MCF 10A (cell line): Measurements from ENCODE around the gene MYBL2. TPM values are rescaled to one million over a fixed set of nuclear protein-coding genes. Genes with fewer than 3 reads are reported as not detected.

Experiments used
- BruUV-seq: library from RNA; stranded (reverse); fragments of 400-500 nt; replicated peaks from 2 replicates; lab custom pipeline; 2021; lab: Mats Ljungman, UMichigan
- CTCF ChIA-PET: fragments of 300-600 bp; sonication (Branson Sonifier 250); formaldehyde crosslinking; extraction: SDS; loops from one replicate; lab custom pipeline; 2021; ENCODE audit warnings: antibody characterized with exemption, inconsistent platforms; lab: Yijun Ruan, JAX
- POLR2A ChIA-PET: fragments of 300-600, 350-650 bp; sonication (Branson Sonifier 250); formaldehyde crosslinking; extraction: SDS; loops from one replicate; lab custom pipeline; 2020; ENCODE audit warnings: antibody characterized with exemption, inconsistent platforms; lab: Yijun Ruan, JAX
- DNase-seq: peaks from one replicate; pipeline ENCODE4 v3.0.0-alpha.2; 2018; ENCODE audit not compliant: unreplicated experiment
- H3K27ac Mint-ChIP-seq: one replicate; pipeline ENCODE4 v1.8.0; 2022; ENCODE audit warnings: mild to moderate bottlenecking, low read depth, mixed read lengths; ENCODE audit not compliant: unreplicated experiment
- H3K27me3 Mint-ChIP-seq: one replicate; pipeline ENCODE4 v1.8.0; 2022; ENCODE audit warnings: mixed read lengths; ENCODE audit not compliant: insufficient read depth, unreplicated experiment
- H3K36me3 Mint-ChIP-seq: one replicate; pipeline ENCODE4 v1.8.0; 2022; ENCODE audit warnings: mild to moderate bottlenecking, moderate library complexity, mixed read lengths; ENCODE audit not compliant: insufficient read depth, unreplicated experiment
- H3K4me1 Mint-ChIP-seq: one replicate; pipeline ENCODE4 v1.8.0; 2022; ENCODE audit warnings: mixed read lengths; ENCODE audit not compliant: insufficient read depth, unreplicated experiment
- H3K4me3 Mint-ChIP-seq: one replicate; pipeline ENCODE4 v1.8.0; 2022; ENCODE audit warnings: mild to moderate bottlenecking, moderate library complexity, mixed read lengths; ENCODE audit not compliant: unreplicated experiment
- H3K9me3 Mint-ChIP-seq: one replicate; pipeline ENCODE4 v1.8.0; 2022; ENCODE audit warnings: mixed read lengths; ENCODE audit not compliant: unreplicated experiment
- CTCF ChIP-seq: fragments of 200-600 bp; IDR thresholded peaks from one replicate; pipeline ENCODE4 v1.8.0; 2022; ENCODE audit warnings: antibody characterized with exemption, mild to moderate bottlenecking; ENCODE audit not compliant: unreplicated experiment
- intact Hi-C: fragments of 100-400 bp; cut with micrococcal nuclease; formaldehyde crosslinking; loops from 2 replicates; pipeline ENCODE4 v1.14.1; 2022
- total RNA-seq: library from RNA; stranded (reverse); gene quantifications from 2 replicates; pipeline ENCODE4 v1.2.3, GENCODE V29; 2022

MYBL2 gene
- total RNA-seq, 1 experiment from 2014 or later, result 44.3 TPM

DNA sequence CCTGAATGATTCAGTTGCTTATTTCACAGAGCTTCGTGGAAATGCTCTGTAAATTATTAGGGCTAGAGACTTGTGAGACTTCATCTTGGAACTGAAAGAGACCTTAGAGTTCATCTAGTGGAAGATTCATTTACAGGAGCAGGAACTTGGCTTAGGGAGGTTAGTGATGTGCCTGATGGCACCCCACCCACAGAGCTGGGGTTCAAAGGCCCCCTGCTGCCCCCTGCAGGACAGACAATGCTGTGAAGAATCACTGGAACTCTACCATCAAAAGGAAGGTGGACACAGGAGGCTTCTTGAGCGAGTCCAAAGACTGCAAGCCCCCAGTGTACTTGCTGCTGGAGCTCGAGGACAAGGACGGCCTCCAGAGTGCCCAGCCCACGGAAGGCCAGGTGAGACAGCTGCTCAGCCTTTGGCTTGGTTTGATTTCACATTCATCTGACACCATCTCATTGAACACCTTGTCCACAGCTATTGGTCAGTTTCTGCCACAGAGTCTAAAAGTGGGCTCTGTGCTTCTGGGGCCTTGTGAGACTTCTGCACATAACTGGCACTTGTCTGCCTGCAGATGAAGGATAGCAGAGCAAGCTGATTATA lies 25.1 kb downstream of the MYBL2 start:
- H3K36me3 Mint-ChIP-seq, result peaks cover 11% of the 10 kb centered on the region
- peak; percentile 76 for TF ChIP-seq CTCF
- no peaks in the 10 kb centered on the region for H3K4me1 Mint-ChIP-seq
- DNase-seq, result peak; percentile 65
- H3K4me3 Mint-ChIP-seq, result no peak overlapping the region
- BruUV-seq, result no TSS peak
- intact Hi-C loops, result loop anchor here (1.0 kb wide), 2 partner anchors 154 to 243 kb away; no protein-coding TSS in a partner anchor
- CTCF ChIA-PET, result interaction anchor here (0.6 to 6.6 kb wide), 25 partner anchors 10 to 773 kb away, joined by 3 to 59 read pairs (median 4); no protein-coding TSS in a partner anchor
- no peak overlapping the region for H3K27ac Mint-ChIP-seq
- no peaks in the 10 kb centered on the region for H3K27me3 Mint-ChIP-seq
- no peaks in the 10 kb centered on the region for H3K9me3 Mint-ChIP-seq
- POLR2A ChIA-PET, result interaction anchor here (0.7 to 1.2 kb wide), 3 partner anchors 11 to 321 kb away, joined by 3 read pairs; no protein-coding TSS in a partner anchor

- Mint-ChIP-seq H3K27ac (no peak overlapping the region), H3K4me1 (no peaks in the 10 kb centered on the region), H3K27me3 (no peaks in the 10 kb centered on the region), H3K9me3 (no peaks in the 10 kb centered on the region), H3K36me3 (peaks cover 16% of the 10 kb centered on the region), H3K4me3 (no peak overlapping the region)
- ChIA-PET POLR2A (no interaction called here), CTCF (interaction anchor here (1.0 kb wide), 1 partner anchor 10 kb away, joined by 3 read pairs; no protein-coding TSS in a partner anchor)
- no peak for TF ChIP-seq CTCF
- no peak for DNase-seq
- no TSS peak for BruUV-seq
- intact Hi-C loops, result no loop called here
Observed at GRCh38 chr20:43694763-43695162, 27.8 kb downstream of the MYBL2 start.

DNA sequence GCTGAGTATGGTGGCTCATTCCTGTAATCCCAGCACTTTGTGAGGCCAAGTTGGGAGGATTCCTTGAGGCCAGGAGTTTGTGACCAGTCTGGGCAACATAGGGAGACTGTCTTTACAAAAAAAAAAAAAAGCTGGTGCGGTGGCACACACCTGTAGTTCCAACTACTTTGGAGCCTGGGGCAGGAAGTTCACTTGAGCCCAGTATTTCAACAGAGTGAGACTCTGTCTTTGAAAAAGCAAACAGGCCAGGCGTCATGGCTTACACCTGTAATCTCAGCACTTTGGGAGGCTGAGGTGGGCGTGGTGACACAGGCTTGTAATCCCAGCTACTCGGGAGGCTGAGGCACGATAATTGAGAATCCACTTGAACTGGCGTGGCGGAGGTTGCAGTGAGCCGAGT lies 28.7 kb downstream of the MYBL2 start:
- no TSS peak for BruUV-seq
- H3K36me3 Mint-ChIP-seq, result peaks cover 21% of the 10 kb centered on the region
- POLR2A ChIA-PET, result no interaction called here
- intact Hi-C loops, result no loop called here
- no peak for TF ChIP-seq CTCF
- no peaks in the 10 kb centered on the region for H3K9me3 Mint-ChIP-seq
- H3K4me3 Mint-ChIP-seq, result no peak overlapping the region
- no peaks in the 10 kb centered on the region for H3K4me1 Mint-ChIP-seq
- CTCF ChIA-PET, result interaction anchor here (1.0 kb wide), 1 partner anchor 11 kb away, joined by 3 read pairs; no protein-coding TSS in a partner anchor
- H3K27me3 Mint-ChIP-seq, result no peaks in the 10 kb centered on the region
- no peak overlapping the region for H3K27ac Mint-ChIP-seq
- DNase-seq, result no peak

DNA sequence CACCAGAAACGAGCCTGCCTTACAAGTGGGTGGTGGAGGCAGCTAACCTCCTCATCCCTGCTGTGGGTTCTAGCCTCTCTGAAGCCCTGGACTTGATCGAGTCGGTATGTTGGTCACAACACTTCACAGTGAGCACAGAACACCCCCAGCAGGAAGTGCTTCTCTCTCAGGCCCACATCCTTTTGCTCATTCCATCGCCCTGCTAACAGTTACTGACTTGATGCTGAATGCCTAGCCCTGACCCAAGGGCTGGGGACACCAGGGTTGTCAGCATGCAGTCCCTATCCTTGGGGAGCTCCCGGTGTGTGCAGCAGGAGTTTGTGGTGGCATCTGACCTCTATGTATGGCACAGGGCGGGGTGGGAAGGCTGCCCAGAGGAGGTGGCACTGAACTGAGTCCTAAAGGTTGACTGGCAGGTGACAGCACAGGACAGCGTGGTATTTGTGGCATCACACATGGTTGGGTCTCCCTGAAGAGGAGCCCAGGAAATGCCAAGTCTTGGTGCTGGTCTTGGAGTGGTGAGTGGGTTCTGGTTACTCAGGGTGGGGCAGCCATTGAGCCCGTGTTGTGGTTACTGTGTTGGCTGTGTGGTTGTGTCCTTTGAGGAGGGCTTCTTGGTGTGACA lies 33.1 kb downstream of the MYBL2 start:
- intact Hi-C loops, result no loop called here
- Mint-ChIP-seq H3K27me3 (no peaks in the 10 kb centered on the region), H3K27ac (peak overlapping the region; percentile 62), H3K9me3 (no peaks in the 10 kb centered on the region), H3K4me3 (no peak overlapping the region), H3K4me1 (peaks cover 10% of the 10 kb centered on the region), H3K36me3 (peaks cover 11% of the 10 kb centered on the region)
- no TSS peak for BruUV-seq
- no peak for TF ChIP-seq CTCF
- DNase-seq, result no peak
- ChIA-PET POLR2A (no interaction called here), CTCF (interaction anchor here (0.7 to 1.5 kb wide), 3 partner anchors 161 to 186 kb away, joined by 3 to 4 read pairs (median 4); no protein-coding TSS in a partner anchor)
